Panc1 (cell line): Measurements from ENCODE around the gene CSTF3. TPM values are rescaled to one million over a fixed set of nuclear protein-coding genes. Genes with fewer than 3 reads are reported as not detected.

ENCODE experiments used
- ATAC-seq: fragments of 200-7000 bp; cut with Tn5 transposase; 2 replicates; pipeline ENCODE4 v1.9.1; 2020; ENCODE audit warnings: mild to moderate bottlenecking, moderate library complexity
- BruUV-seq: library from RNA; stranded (reverse); fragments of 400-500 nt; replicated peaks from 2 replicates; lab custom pipeline; 2021; lab: Mats Ljungman, UMichigan
- CTCF ChIA-PET: fragments of 300-600 bp; sonication (Branson Sonifier 250); formaldehyde crosslinking; loops from one replicate; lab custom pipeline; 2022; ENCODE audit warnings: antibody characterized with exemption; lab: Charles Lee
- POLR2A ChIA-PET: fragments of 300-600 bp; sonication (Branson Sonifier 250); formaldehyde crosslinking; loops from one replicate; lab custom pipeline; 2022; ENCODE audit warnings: antibody characterized with exemption; lab: Charles Lee
- DNase-seq: peaks from one replicate; pipeline ENCODE4 v3.0.0-alpha.2; 2010; ENCODE audit warnings: low read depth, low spot score
- H3K27ac ChIP-seq: 2 replicates; pipeline ENCODE4 v1.5.1; 2011; ENCODE audit warnings: mild to moderate bottlenecking, low read length, inconsistent platforms
- H3K27me3 ChIP-seq: fragments of 200-500 bp; sonication (Bioruptor generic); 2 replicates; pipeline ENCODE4 v1.6.0; 2014; ENCODE audit warnings: low read length, inconsistent platforms; ENCODE audit not compliant: control insufficient read depth, insufficient read depth
- H3K36me3 ChIP-seq: fragments of 200-500 bp; sonication (Bioruptor generic); 2 replicates; pipeline ENCODE4 v1.5.1; 2014; ENCODE audit warnings: inconsistent platforms, mild to moderate bottlenecking, low read length, moderate library complexity; ENCODE audit not compliant: control insufficient read depth, insufficient read depth
- H3K4me1 ChIP-seq: 2 replicates; pipeline ENCODE4 v1.5.1; 2011; ENCODE audit warnings: inconsistent platforms, mild to moderate bottlenecking, low read length, moderate library complexity; ENCODE audit not compliant: control insufficient read depth, insufficient read depth
- H3K4me3 ChIP-seq, 2 experiments: 2 replicates each; pipeline ENCODE4 v1.5.1; 2011 to 2012; ENCODE audit warnings: low read depth in 2 of 2, low read length in 2 of 2, mild to moderate bottlenecking in 2 of 2, inconsistent platforms in 1 of 2, moderate library complexity in 1 of 2
- H3K9me3 ChIP-seq: fragments of 200-500 bp; sonication (Bioruptor generic); 2 replicates; pipeline ENCODE4 v1.5.1; 2014; ENCODE audit warnings: low read depth, mild to moderate bottlenecking, inconsistent platforms, low read length, moderate library complexity; ENCODE audit not compliant: control insufficient read depth, insufficient read depth
- CTCF ChIP-seq: fragments of 450-650 bp; IDR thresholded peaks from 2 replicates; pipeline ENCODE4 v1.5.1; 2017; ENCODE audit warnings: mild to moderate bottlenecking
- POLR2AphosphoS5 ChIP-seq: IDR thresholded peaks from 2 replicates; pipeline ENCODE4 v1.6.1; 2012; ENCODE audit warnings: mild to moderate bottlenecking, low read depth, low read length, moderate library complexity
- SIN3A ChIP-seq: IDR thresholded peaks from 2 replicates; pipeline ENCODE4 v1.6.1; 2012; ENCODE audit warnings: low read depth, mild to moderate bottlenecking, low read length, moderate library complexity, borderline replicate concordance; ENCODE audit not compliant: insufficient read depth
- TCF7L2 ChIP-seq: IDR thresholded peaks from 2 replicates; pipeline ENCODE4 v1.6.1; 2011; ENCODE audit warnings: mild to moderate bottlenecking, low read depth, low read length, inconsistent platforms
- in situ Hi-C: cut with HindIII; loops from 2 replicates; pipeline ENCODE4 v1.10.0; 2016; ENCODE audit warnings: low sequenced_read_pairs, low pct_unique_long_range_greater_than_20kb
- intact Hi-C: fragments of 100-400 bp; cut with micrococcal nuclease; formaldehyde crosslinking; loops from one replicate; pipeline ENCODE4 v1.10.0; 2022; ENCODE audit not compliant: unreplicated experiment
- total RNA-seq: library from RNA; stranded (reverse); gene quantifications from one replicate; pipeline ENCODE4 v1.2.1, GENCODE V29; 2021; ENCODE audit not compliant: unreplicated experiment
- TF ChIP-seq, protein P1 (sequence below), 2 experiments: IDR thresholded peaks; 2 replicates each; pipeline ENCODE4 v1.6.1; 2011 to 2012; ENCODE audit warnings: low read depth in 2 of 2, control low read depth in 1 of 2, low read length in 1 of 2, mild to moderate bottlenecking in 1 of 2, moderate library complexity in 1 of 2; ENCODE audit not compliant: insufficient read depth in 1 of 2

The CSTF3 gene
- total RNA-seq, 1 experiment from 2014 or later = 29.8 TPM

DNA sequence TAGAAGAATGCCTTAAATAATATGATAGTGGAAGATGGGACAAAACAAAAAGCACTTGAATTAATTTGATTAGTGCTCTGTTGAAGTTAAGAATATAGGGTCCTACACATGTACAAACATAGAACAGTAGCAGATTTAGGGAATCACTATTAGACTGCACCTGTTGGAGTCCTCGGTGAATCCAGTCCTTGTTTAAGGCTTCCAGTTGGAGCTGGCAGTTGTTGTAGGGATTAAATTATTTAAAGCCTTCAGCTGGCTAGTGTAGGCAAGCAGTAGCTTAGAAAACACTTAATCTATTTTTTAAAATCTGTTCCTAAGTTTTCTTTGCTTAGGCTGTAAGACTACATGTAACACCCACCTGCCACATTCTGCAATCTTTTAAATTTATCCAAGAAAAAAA lies 24.5 kb upstream of the CSTF3 start:
- no TSS peak for BruUV-seq
- DNase-seq (no peak), ATAC-seq (no peak)
- Histone ChIP-seq H3K27me3 (no peaks in the 10 kb centered on the region), H3K9me3 (no peaks in the 10 kb centered on the region), H3K36me3 (no peaks in the 10 kb centered on the region), H3K27ac (no peak overlapping the region), H3K4me3 (no peak overlapping the region), H3K4me1 (no peaks in the 10 kb centered on the region)
- TF ChIP-seq CTCF = no peak
- no peak for TF ChIP-seq POLR2AphosphoS5
- no peak for TF ChIP-seq TCF7L2
- no peak for TF ChIP-seq SIN3A
- TF ChIP-seq, protein P1, sequence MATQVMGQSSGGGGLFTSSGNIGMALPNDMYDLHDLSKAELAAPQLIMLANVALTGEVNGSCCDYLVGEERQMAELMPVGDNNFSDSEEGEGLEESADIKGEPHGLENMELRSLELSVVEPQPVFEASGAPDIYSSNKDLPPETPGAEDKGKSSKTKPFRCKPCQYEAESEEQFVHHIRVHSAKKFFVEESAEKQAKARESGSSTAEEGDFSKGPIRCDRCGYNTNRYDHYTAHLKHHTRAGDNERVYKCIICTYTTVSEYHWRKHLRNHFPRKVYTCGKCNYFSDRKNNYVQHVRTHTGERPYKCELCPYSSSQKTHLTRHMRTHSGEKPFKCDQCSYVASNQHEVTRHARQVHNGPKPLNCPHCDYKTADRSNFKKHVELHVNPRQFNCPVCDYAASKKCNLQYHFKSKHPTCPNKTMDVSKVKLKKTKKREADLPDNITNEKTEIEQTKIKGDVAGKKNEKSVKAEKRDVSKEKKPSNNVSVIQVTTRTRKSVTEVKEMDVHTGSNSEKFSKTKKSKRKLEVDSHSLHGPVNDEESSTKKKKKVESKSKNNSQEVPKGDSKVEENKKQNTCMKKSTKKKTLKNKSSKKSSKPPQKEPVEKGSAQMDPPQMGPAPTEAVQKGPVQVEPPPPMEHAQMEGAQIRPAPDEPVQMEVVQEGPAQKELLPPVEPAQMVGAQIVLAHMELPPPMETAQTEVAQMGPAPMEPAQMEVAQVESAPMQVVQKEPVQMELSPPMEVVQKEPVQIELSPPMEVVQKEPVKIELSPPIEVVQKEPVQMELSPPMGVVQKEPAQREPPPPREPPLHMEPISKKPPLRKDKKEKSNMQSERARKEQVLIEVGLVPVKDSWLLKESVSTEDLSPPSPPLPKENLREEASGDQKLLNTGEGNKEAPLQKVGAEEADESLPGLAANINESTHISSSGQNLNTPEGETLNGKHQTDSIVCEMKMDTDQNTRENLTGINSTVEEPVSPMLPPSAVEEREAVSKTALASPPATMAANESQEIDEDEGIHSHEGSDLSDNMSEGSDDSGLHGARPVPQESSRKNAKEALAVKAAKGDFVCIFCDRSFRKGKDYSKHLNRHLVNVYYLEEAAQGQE (IDR thresholded peaks at IDR 0.05; ENCODE audit: insufficient read depth in 1 of 2, low read depth in 2 of 2, low read length in 1 of 2) = no peak
- intact Hi-C loops = no loop called here
- CTCF ChIA-PET = no interaction called here
- in situ Hi-C loops = no loop called here
- POLR2A ChIA-PET = no interaction called here

GRCh38 chr11:33182246-33182878 lies 21.1 kb upstream of the CSTF3 start:
- BruUV-seq = no TSS peak
- no peak overlapping the region for H3K27ac ChIP-seq
- DNase-seq = no peak
- ChIA-PET CTCF (no interaction called here), POLR2A (no interaction called here)
- in situ Hi-C loops = no loop called here
- intact Hi-C loops = no loop called here
- no peaks in the 10 kb centered on the region for H3K27me3 ChIP-seq
- no peak for TF ChIP-seq SIN3A
- TF ChIP-seq, protein P1 (IDR thresholded peaks at IDR 0.05; ENCODE audit: insufficient read depth in 1 of 2, low read depth in 2 of 2, low read length in 1 of 2) = no peak
- no peak for TF ChIP-seq TCF7L2
- TF ChIP-seq POLR2AphosphoS5 = no peak
- no peak for TF ChIP-seq CTCF
- no peak for ATAC-seq
- H3K36me3 ChIP-seq = no peaks in the 10 kb centered on the region
- H3K4me1 ChIP-seq = no peaks in the 10 kb centered on the region
- no peaks in the 10 kb centered on the region for H3K9me3 ChIP-seq
- no peak overlapping the region for H3K4me3 ChIP-seq
